Left kidney (tissue), 2 donors: ENCODE data around the gene ACSF3. TPM values are rescaled to one million over a fixed set of nuclear protein-coding genes. Genes with fewer than 3 reads are reported as not detected.

Source experiments
- DNase-seq: peaks from one replicate; pipeline ENCODE4 v3.0.0-alpha.2; 2013
- polyA plus RNA-seq: library from polyadenylated mRNA; unstranded; fragments of 120-200 nt; gene quantifications from one replicate; pipeline ENCODE4 v1.2.1, GENCODE V29; 2013; ENCODE audit not compliant: insufficient read length

ACSF3 gene
- polyA plus RNA-seq, 1 donor: 30.5 TPM

DNA sequence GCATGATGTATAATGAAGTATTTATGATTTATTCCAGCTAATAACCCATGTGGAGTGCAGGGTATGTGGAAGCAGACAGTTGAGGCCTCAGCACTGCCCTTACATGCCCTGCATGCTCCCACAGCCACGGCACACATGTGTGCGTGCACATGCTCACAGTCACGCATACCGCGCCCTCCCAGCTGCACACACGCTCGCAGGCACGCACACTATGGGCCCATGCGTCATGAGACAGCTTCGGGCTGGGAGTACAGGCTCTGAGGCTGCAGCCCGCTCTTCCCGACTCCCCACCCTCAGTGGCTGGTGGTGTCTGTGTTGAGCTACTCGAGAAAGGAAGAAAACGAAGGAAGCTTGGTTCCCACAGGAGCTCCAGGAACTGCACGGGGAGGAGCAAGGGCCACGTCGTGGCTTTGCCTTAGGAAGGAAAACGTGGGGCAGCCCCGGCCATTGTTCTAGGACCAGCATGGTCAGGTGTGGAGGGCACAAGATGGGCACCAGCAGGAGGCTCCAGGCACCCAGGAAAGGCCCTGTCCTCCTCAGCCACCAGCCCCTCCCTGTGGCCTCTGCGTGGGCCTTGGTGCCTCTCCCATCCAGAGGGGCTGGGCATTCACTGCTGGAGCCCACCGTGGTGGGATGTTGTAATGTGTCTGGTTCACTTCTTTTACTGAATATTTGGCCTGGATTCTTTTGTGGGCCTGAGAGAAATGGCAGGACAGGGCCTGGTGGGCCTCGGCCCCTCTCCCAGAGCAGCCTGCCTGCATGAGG is 50.4 kb downstream of the ACSF3 start:
- no peak for DNase-seq

DNA sequence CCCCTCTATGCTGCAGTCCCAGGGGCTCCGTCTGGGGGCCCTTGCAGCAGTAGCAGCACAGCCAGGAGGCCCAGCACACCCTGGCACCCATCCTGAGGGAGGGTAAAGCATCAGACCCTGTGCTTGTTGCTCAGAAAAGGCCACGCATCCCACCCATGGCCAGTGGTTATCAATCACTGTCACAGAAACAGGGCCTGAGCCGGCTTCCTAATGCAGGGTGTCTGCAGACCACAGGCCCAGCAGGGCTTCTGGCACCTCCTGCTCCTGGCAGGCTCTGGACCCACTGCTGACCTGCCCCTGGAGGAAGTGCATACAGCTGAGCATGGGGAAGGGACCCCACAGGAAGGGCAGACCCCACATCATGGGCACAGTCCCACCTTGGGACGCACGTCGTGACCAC is 51.0 kb downstream of the ACSF3 start:
- DNase-seq: no peak

DNA sequence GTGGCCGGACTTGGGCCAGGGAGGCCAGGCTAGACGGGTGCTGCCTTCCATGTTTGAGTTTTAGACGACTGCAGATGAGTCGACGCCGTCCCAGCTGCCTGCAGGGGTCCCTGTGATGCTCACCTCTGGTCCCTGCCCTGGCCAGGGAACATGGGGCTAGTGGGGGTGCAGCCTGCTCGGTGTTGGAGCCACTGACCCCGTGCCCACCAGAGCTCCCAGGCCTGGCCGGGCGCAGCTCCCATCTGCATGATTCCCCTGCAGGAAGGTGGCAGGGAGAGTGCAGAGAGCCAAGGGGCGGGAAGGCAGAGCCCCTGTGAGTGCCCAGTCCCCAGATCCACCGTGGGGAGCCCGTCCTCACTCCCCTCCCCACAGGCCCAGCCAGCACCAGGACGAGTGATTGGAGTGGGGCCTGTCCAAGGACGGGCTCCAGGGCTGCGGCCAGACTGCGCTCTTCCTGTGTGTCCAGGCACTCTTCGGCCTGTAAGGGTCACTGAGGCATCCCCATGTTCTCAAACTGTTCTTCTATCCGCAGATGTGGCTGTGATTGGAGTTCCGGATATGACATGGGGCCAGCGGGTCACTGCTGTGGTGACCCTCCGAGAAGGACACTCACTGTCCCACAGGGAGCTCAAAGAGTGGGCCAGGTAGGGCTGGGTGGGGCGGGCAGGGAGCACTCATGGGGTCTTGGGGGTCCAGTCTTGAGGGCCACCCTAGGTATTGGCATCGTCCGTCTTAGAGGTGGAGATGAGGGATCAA is 51.9 kb downstream of the ACSF3 start:
- DNase-seq: no peak

- DNase-seq: no peak
Observed at GRCh38 chr16:89146211-89147005, 52.8 kb downstream of the ACSF3 start.

GRCh38 chr16:89147085-89147817 is 53.6 kb downstream of the ACSF3 start:
- no peak for DNase-seq

DNA sequence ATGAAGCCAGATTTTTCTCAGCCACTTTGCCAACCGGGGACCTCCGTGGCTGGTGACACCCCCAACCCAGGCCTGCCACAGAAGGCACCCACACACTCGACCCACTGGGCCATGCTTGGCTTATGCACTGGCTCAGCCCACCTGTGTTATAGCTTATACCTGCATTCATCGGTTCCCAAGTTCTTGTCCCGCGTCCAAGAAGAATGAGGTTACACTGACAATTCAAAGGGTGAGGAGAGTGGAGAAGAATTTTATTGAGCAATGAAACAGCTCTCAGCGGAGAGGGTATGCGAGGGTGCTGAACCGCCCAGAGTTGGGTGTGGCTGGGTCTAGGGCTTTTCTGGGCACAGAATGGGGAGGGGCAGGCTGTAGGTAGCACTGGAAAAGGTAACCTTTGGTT is 55.7 kb downstream of the ACSF3 start:
- no peak for DNase-seq

DNA sequence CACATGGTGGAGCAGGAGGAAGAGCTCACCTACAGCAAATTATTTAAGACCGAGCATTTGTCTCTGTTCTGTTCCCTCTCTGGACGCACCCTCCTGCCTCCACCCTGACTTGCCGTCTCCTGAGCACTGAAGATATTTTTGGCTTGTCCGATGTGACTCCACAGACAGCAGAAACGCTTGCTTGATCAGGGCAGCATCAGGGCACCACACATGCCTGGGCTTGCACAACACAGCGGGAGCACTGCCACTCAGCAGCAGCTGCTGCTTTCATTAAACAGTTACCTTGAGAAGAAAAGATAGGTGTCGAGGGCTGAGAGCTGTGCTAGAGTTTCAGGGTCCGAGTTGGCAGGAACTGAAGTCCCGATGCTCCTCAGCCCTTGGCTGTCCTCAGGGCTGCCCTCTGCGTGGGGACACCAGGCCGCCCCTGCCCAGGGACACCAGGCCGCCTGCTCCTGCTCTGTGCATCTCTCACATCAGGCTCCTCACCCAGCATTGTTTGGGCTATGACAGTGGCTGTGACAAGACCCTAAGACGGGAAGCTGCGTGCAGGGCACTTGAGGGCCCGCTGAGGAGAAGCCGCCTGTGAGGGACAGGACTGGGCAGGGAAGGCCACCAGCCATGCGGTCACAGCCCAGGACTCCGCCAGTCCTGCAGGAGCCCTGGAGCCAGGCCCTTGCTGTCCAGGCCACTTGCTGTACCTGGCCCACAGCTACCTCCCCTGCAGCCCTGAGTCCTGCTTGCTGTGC is 56.6 kb downstream of the ACSF3 start:
- DNase-seq: no peak

- DNase-seq: no peak
Observed at GRCh38 chr16:89150981-89151380, 57.3 kb downstream of the ACSF3 start.

DNA sequence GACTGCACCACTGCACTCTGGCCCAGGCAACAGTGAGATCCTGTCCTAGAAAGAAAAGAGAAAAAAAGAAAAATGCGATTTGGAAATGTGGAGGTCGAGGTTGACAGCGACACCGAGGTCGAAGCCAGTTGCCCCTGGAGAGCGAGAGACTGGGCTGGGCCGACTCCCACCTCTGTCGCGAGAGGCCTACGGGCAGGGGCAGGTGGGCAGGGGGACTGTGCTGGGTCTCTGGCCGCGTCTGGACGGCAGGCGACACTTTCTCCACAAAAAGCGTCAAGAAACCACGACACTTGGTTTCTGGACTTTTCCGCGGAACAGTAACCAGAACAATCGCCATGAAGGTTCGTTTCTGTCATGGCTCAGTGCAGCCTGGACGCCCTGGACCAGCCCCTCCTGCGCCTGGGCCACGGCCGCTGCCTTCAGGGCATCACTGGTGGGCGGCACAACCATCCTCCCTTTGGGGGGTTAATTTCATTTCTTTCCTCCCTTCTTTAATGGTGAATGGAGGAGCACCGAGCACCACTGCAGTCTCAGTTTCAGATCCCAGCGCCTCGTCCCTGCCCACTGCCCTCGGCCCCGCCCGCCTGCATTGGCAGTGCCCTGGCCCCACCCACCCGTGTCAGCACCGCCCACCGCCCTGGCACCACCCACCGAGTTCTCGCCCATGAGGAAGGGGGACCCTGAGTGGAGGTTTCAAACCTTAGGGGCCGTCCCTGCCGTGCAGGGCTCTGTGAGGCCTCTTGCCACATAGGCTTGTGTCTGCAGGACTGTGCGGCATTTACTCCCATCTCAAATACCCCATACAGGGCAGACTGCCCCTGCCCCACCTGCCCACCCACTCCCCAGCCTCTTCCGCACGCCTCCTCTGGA is 59.4 kb downstream of the ACSF3 start:
- DNase-seq: no peak

- no peak for DNase-seq
Observed at GRCh38 chr16:89153848-89154271, 60.2 kb downstream of the ACSF3 start.

DNA sequence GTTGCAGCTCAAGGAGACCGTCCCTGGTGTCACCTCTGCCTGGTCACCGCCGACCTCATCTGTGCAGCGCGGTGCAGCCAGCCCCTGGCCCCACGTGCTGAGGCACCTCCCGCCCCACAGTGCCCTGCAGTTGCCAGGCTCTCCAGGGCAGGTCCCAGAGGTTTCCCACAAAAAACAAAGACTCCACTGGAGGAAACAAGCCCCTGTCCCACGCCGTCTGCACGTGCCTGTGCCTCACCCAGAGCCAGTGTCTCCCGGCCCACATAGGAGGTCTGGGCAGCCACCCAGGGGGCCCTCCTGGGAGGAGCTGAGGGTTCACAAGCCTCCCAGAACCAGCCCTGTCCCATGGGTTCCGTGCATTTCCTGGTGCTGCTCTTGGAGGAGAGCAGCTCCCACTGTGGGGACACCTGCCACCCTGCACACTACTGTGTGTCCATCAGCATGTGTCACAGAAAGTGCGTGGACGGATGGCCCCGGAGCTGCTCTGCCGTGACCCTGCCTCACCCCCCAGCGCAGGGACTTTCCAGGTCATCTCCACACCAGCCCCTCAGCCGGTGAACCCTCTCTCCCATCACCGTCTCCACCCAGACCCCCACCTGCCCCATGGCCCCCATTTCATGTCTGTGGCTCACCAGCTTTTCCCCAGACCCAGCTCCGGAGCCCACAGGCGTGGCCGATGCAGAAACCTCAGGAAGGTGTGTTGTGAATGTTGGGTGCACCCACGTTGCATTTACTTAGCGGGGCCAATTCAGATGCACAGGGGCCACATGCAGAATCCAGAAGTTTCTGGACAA is 60.9 kb downstream of the ACSF3 start:
- DNase-seq: no peak

DNA sequence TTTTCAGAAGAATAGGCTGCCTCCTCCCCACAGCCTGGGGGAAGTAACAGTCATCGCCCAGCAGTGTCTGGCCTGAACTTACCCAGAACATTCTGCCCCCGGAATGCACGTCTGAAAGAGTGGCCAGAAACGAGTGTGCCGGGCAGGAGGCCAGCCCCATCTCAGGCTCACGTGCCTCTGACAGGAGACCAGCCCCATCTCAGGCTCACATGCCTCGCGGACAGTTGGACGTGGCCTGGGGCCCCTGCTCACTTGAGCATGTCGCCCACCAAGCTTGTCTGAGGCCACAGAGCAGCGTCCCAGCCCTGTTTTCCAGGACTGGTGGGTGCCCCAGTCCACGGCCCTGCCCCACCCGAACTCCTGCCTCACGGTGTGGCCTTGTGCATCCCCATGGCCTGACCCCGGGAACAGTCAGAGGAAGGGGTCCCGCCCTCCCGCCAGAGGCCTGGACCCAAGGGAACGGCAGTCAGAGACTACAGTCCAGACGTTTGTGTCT is 61.6 kb downstream of the ACSF3 start:
- DNase-seq: no peak

- no peak for DNase-seq
Observed at GRCh38 chr16:89155851-89156739, 62.4 kb downstream of the ACSF3 start.

- DNase-seq: no peak
Observed at GRCh38 chr16:89156740-89157645, 63.3 kb downstream of the ACSF3 start.

DNA sequence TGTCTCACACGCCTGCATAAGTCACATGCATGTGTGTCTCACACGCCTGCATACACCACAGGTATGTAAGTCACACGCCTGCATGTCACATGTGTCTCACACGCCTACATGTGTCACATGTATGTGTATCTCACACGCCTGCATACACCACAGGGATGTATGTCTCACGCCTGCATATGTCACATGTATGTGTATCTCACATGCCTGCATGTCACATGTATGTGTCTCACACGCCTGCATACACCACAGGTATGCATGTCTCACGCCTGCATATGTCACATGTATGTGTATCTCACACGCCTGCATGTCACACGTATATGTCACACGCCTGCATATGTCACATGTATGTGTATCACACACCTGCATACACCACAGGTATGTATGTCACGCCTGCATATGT is 64.1 kb downstream of the ACSF3 start:
- no peak for DNase-seq

DNA sequence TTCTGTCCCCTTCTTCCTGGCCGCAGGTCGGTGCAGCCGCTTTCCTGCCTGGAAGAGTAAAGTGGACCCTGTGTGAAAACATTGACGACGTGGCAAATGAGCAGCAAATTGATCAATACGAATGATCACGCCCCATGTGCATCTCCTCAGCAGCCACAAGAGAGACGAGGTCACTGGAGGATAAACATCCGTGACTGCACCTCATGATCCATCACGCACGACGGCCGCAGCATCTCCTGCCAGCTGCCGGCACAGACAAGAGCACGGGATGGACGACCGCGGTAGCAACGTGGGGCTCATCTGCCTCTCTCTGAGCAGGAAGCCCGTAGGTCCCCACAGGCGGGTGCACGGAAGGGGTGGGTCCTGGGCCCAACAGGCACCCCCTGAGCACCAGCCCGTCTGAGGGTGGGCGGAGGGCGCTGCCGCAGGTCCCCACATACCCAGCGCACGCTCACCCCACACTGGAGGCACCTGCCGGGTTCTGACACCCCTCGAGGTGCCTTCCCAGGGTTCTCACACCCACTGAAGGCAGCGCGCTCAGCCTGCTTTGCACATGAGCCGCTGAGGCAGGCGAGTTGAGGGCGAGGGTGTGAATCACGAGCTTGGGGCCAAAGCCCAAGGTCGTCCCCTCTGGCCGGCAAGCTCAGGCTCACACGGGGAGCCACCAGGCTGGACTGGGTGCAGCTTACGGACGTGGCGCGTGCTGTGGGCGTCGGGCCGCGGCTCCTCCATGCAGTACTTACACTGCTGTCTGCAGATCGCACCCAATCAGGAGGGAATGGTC is 65.6 kb downstream of the ACSF3 start:
- DNase-seq: no peak
